NB4 (cell line): Measurements from ENCODE around the gene XYLT1.

Experiments
- DNase-seq: peaks from one replicate; pipeline ENCODE4 v3.0.0; 2010; ENCODE audit warnings: low read depth
- H3K4me3 ChIP-seq: one replicate; pipeline ENCODE4 v1.5.1; 2011; ENCODE audit warnings: mild to moderate bottlenecking, low read depth, low read length, moderate library complexity
- CTCF ChIP-seq: IDR thresholded peaks from one replicate; pipeline ENCODE4 v1.5.1; 2012; ENCODE audit warnings: low read depth, low read length
- MAX ChIP-seq: IDR thresholded peaks from 2 replicates; pipeline ENCODE4 v1.6.1; 2011; ENCODE audit warnings: low read depth, low read length
- MYC ChIP-seq: IDR thresholded peaks from 2 replicates; pipeline ENCODE4 v1.6.1; 2011; ENCODE audit warnings: low read depth, low read length
- POLR2A ChIP-seq: IDR thresholded peaks from 2 replicates; pipeline ENCODE4 v1.6.1; 2011; ENCODE audit warnings: mild to moderate bottlenecking; ENCODE audit not compliant: insufficient read length; ENCODE audit errors: extremely low read depth

The XYLT1 gene

GRCh38 chr16:17143546-17144419 is 327.0 kb downstream of the XYLT1 start:
- H3K4me3 ChIP-seq: no peak overlapping the region
- no peak for DNase-seq
- TF ChIP-seq MYC (no peak), CTCF (no peak), MAX (no peak), POLR2A (no peak)

- TF ChIP-seq POLR2A (no peak), MAX (no peak), CTCF (no peak), MYC (no peak)
- peak; percentile 5 for DNase-seq
- H3K4me3 ChIP-seq: no peak overlapping the region
Measured at GRCh38 chr16:17138801-17139200, 332.0 kb downstream of the XYLT1 start.

- TF ChIP-seq MYC (no peak), CTCF (no peak), POLR2A (no peak), MAX (no peak)
- no peak for DNase-seq
- no peak overlapping the region for H3K4me3 ChIP-seq
Measured at GRCh38 chr16:17135439-17135838, 335.3 kb downstream of the XYLT1 start.

- TF ChIP-seq MYC: no peak
- no peak for TF ChIP-seq POLR2A
- no peak for TF ChIP-seq CTCF
- no peak for TF ChIP-seq MAX
- no peak overlapping the region for H3K4me3 ChIP-seq
- DNase-seq: no peak
Measured at GRCh38 chr16:17134586-17134985, 336.2 kb downstream of the XYLT1 start.

- no peak for DNase-seq
- TF ChIP-seq CTCF (no peak), MAX (no peak), POLR2A (no peak), MYC (no peak)
- no peak overlapping the region for H3K4me3 ChIP-seq
Measured at GRCh38 chr16:17133851-17134250, 336.9 kb downstream of the XYLT1 start.

- no peak for TF ChIP-seq POLR2A
- TF ChIP-seq MAX: no peak
- TF ChIP-seq CTCF: no peak
Measured at GRCh38 chr16:17131351-17131750, 339.4 kb downstream of the XYLT1 start.

More at GRCh38 chr16:17131351-17131750, 339.4 kb downstream of the XYLT1 start:
- H3K4me3 ChIP-seq: no peak overlapping the region
- DNase-seq: no peak
